Activated T-cell treated with anti-CD3 and anti-CD28 coated beads for 24 hours (primary cell): ENCODE data around the gene RELN.
"Not testable (repeated sequence)": the region's sequence is repeated elsewhere in the genome, so short reads cannot be mapped to it uniquely, and the experiment has no call there.

Source experiments
- DNase-seq: peaks from one replicate; pipeline ENCODE4 v3.0.0-alpha.2; 2020; ENCODE audit warnings: low read depth

The RELN gene

GRCh38 chr7:103843689-103844480 lies 145.6 kb downstream of the RELN start:
- DNase-seq: no peak

- DNase-seq: no peak
Observed at GRCh38 chr7:103833401-103833800, 156.1 kb downstream of the RELN start.

GRCh38 chr7:103832438-103832837 lies 157.0 kb downstream of the RELN start:
- DNase-seq: no peak

- DNase-seq: no peak
Observed at GRCh38 chr7:103824251-103824650, 165.2 kb downstream of the RELN start.

GRCh38 chr7:103823084-103823483 lies 166.4 kb downstream of the RELN start:
- no peak for DNase-seq

GRCh38 chr7:103821092-103821491 lies 168.4 kb downstream of the RELN start:
- no peak for DNase-seq

- not testable (repeated sequence) for DNase-seq
Observed at GRCh38 chr7:103815972-103816371, 173.5 kb downstream of the RELN start.

- no peak for DNase-seq
Observed at GRCh38 chr7:103813970-103814369, 175.5 kb downstream of the RELN start.

- no peak for DNase-seq
Observed at GRCh38 chr7:103811997-103812396, 177.5 kb downstream of the RELN start.

GRCh38 chr7:103811290-103811689 lies 178.2 kb downstream of the RELN start:
- DNase-seq: no peak

- DNase-seq: no peak
Observed at GRCh38 chr7:103810112-103810744, 179.2 kb downstream of the RELN start.

- DNase-seq: no peak
Observed at GRCh38 chr7:103809229-103809994, 180.0 kb downstream of the RELN start.

- no peak for DNase-seq
Observed at GRCh38 chr7:103805346-103805745, 184.1 kb downstream of the RELN start.

GRCh38 chr7:103803631-103804030 lies 185.8 kb downstream of the RELN start:
- no peak for DNase-seq

GRCh38 chr7:103799298-103799697 lies 190.2 kb downstream of the RELN start:
- no peak for DNase-seq

- no peak for DNase-seq
Observed at GRCh38 chr7:103797647-103798307, 191.7 kb downstream of the RELN start.

GRCh38 chr7:103796327-103796962 lies 193.0 kb downstream of the RELN start:
- DNase-seq: no peak

GRCh38 chr7:103795787-103796186 lies 193.7 kb downstream of the RELN start:
- no peak for DNase-seq

GRCh38 chr7:103795107-103795506 lies 194.4 kb downstream of the RELN start:
- DNase-seq: no peak

- DNase-seq: no peak
Observed at GRCh38 chr7:103794424-103794823, 195.0 kb downstream of the RELN start.

GRCh38 chr7:103793614-103794013 lies 195.8 kb downstream of the RELN start:
- no peak for DNase-seq

GRCh38 chr7:103791894-103792293 lies 197.6 kb downstream of the RELN start:
- no peak for DNase-seq
